A549 (cell line): ENCODE measurements around the gene SOX18.

Source experiments
- EHMT2 ChIP-seq: fragments of 200-600 bp; sonication (generic); IDR thresholded peaks from 2 replicates; pipeline ENCODE4 v1.6.1; 2016; ENCODE audit warnings: antibody characterized with exemption, low read depth, mild to moderate bottlenecking, moderate library complexity
- EP300 ChIP-seq, 2 experiments: fragments of >200 bp; sonication (Bioruptor Twin); formaldehyde crosslinking; IDR thresholded peaks; 2 replicates in 1 of 2; 3 replicates in 1 of 2; pipeline ENCODE4 v1.6.1; 2016 to 2017
- MAX ChIP-seq: IDR thresholded peaks from 2 replicates; pipeline ENCODE4 v1.6.1; 2012
- NPAS2 ChIP-seq: fragments of 250-450 bp; sonication (Bioruptor Pico); IDR thresholded peaks from 2 replicates; pipeline ENCODE4 v1.8.0; 2022; ENCODE audit warnings: mild to moderate bottlenecking, moderate library complexity, borderline replicate concordance
- POLR2A ChIP-seq: IDR thresholded peaks from 2 replicates; pipeline ENCODE4 v1.6.1; 2012; ENCODE audit warnings: mild to moderate bottlenecking, low read length
- RNF2 ChIP-seq: fragments of 200-600 bp; sonication (generic); IDR thresholded peaks from 2 replicates; pipeline ENCODE4 v1.6.1; 2016; ENCODE audit warnings: low read depth, mild to moderate bottlenecking, antibody characterized with exemption, moderate library complexity, borderline replicate concordance
- SREBF2 ChIP-seq: fragments of 450-650 bp; IDR thresholded peaks from 2 replicates; pipeline ENCODE4 v1.6.1; 2014; ENCODE audit warnings: mild to moderate bottlenecking, moderate library complexity
- USF2 ChIP-seq: fragments of 450-650 bp; IDR thresholded peaks from 2 replicates; pipeline ENCODE4 v1.6.1; 2014; ENCODE audit warnings: antibody characterized with exemption
- ZFP36 ChIP-seq: fragments of 450-650 bp; IDR thresholded peaks from 2 replicates; pipeline ENCODE4 v1.6.1; 2014; ENCODE audit warnings: borderline replicate concordance; ENCODE audit not compliant: partially characterized antibody
- TF ChIP-seq, protein P1 (sequence below): fragments of >200 bp; sonication (Bioruptor Twin); formaldehyde crosslinking; IDR thresholded peaks from 3 replicates; pipeline ENCODE4 v1.5.1; 2016
- TF ChIP-seq, protein P2 (sequence below): fragments of >200 bp; sonication (Bioruptor Twin); formaldehyde crosslinking; IDR thresholded peaks from 3 replicates; pipeline ENCODE4 v1.6.1; 2016

- TF ChIP-seq USF2 (no peak), ZFP36 (no peak), SREBF2 (no peak), MAX (no peak), RNF2 (no peak), EP300 (IDR thresholded peaks at IDR 0.05) (no peak), EHMT2 (no peak), POLR2A (no peak), NPAS2 (CRISPR knock-in tag) (no peak)
- TF ChIP-seq, protein P1, sequence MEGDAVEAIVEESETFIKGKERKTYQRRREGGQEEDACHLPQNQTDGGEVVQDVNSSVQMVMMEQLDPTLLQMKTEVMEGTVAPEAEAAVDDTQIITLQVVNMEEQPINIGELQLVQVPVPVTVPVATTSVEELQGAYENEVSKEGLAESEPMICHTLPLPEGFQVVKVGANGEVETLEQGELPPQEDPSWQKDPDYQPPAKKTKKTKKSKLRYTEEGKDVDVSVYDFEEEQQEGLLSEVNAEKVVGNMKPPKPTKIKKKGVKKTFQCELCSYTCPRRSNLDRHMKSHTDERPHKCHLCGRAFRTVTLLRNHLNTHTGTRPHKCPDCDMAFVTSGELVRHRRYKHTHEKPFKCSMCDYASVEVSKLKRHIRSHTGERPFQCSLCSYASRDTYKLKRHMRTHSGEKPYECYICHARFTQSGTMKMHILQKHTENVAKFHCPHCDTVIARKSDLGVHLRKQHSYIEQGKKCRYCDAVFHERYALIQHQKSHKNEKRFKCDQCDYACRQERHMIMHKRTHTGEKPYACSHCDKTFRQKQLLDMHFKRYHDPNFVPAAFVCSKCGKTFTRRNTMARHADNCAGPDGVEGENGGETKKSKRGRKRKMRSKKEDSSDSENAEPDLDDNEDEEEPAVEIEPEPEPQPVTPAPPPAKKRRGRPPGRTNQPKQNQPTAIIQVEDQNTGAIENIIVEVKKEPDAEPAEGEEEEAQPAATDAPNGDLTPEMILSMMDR, result no peak
- TF ChIP-seq, protein P2, sequence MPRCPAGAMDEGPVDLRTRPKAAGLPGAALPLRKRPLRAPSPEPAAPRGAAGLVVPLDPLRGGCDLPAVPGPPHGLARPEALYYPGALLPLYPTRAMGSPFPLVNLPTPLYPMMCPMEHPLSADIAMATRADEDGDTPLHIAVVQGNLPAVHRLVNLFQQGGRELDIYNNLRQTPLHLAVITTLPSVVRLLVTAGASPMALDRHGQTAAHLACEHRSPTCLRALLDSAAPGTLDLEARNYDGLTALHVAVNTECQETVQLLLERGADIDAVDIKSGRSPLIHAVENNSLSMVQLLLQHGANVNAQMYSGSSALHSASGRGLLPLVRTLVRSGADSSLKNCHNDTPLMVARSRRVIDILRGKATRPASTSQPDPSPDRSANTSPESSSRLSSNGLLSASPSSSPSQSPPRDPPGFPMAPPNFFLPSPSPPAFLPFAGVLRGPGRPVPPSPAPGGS, result no peak
Measured at GRCh38 chr20:64062276-64062595, 12.8 kb upstream of the SOX18 start.
